SIG-M5 treated with dmso at 0.1 percent for 504 hours (cell line): Measurements from ENCODE around the gene CARD16.
"Not testable (repeated sequence)": the region's sequence is repeated elsewhere in the genome, so short reads cannot be mapped to it uniquely, and the experiment has no call there.

Source experiments
- DNase-seq: peaks from one replicate; lab custom pipeline; 2025; ENCODE audit not compliant: unreplicated experiment; lab: John Stamatoyannopoulos, UW

The CARD16 gene

GRCh38 chr11:105051559-105051958, 6.4 kb upstream of the CARD16 start:
- DNase-seq = no peak

- no peak for DNase-seq
Measured at GRCh38 chr11:105049481-105049880, 4.3 kb upstream of the CARD16 start.

- no peak for DNase-seq
Measured at GRCh38 chr11:105046898-105047579, 1.9 kb upstream of the CARD16 start.

- DNase-seq = no peak
Measured at GRCh38 chr11:105045676-105046296, 651 bp upstream of the CARD16 start.

- no peak for DNase-seq
Measured at GRCh38 chr11:105042178-105042577, 3.0 kb downstream of the CARD16 start.

- DNase-seq = no peak
Measured at GRCh38 chr11:105040703-105041102, 4.4 kb downstream of the CARD16 start.

- DNase-seq = peak; percentile 83
Measured at GRCh38 chr11:105034813-105035620, 10.1 kb downstream of the CARD16 start, which contains the start of gene CASP1. Gene CASP1, minus strand, starts transcription at chr11:105035144. Its CDS starts 31 bp downstream, at chr11:105035113.

- not testable (repeated sequence) for DNase-seq
Measured at GRCh38 chr11:105034388-105034787, 10.7 kb downstream of the CARD16 start.

GRCh38 chr11:105033781-105034180, 11.4 kb downstream of the CARD16 start:
- peak; percentile 9 for DNase-seq

GRCh38 chr11:105033343-105033742, 11.8 kb downstream of the CARD16 start:
- DNase-seq = no peak

GRCh38 chr11:105032495-105032894, 12.6 kb downstream of the CARD16 start:
- no peak for DNase-seq

- no peak for DNase-seq
Measured at GRCh38 chr11:105027678-105028077, 17.5 kb downstream of the CARD16 start.

GRCh38 chr11:105024394-105024793, 20.7 kb downstream of the CARD16 start:
- no peak for DNase-seq

- peak; percentile 24 for DNase-seq
Measured at GRCh38 chr11:105023003-105023402, 22.1 kb downstream of the CARD16 start, which contains the start of gene CASP5. Gene CASP5, minus strand, starts transcription at chr11:105023168. Its CDS starts 32 bp downstream, at chr11:105023136.

GRCh38 chr11:105022527-105022926, 22.6 kb downstream of the CARD16 start:
- no peak for DNase-seq

GRCh38 chr11:105007463-105007862, 37.7 kb downstream of the CARD16 start:
- no peak for DNase-seq

GRCh38 chr11:105005451-105005845, 39.7 kb downstream of the CARD16 start:
- DNase-seq = no peak

GRCh38 chr11:105004021-105004420, 41.1 kb downstream of the CARD16 start:
- no peak for DNase-seq

GRCh38 chr11:105003151-105003550, 42.0 kb downstream of the CARD16 start:
- DNase-seq = no peak

- DNase-seq = no peak
Measured at GRCh38 chr11:105000797-105001196, 44.3 kb downstream of the CARD16 start.

- DNase-seq = no peak
Measured at GRCh38 chr11:105000167-105000566, 45.0 kb downstream of the CARD16 start.

GRCh38 chr11:104999721-105000120, 45.4 kb downstream of the CARD16 start:
- DNase-seq = no peak
